Measurements from ENCODE around the gene ISYNA1.

The ISYNA1 gene

GRCh38 chr19:18392417-18392816 lies 45.5 kb downstream of the ISYNA1 start:
- DNase-seq (ENCODE audit: low read depth): no peak

- DNase-seq (ENCODE audit: low read depth): no peak
Measured at GRCh38 chr19:18391509-18392075, 46.3 kb downstream of the ISYNA1 start.

- no peak for DNase-seq (ENCODE audit: low read depth)
Measured at GRCh38 chr19:18390065-18390907, 47.6 kb downstream of the ISYNA1 start.

GRCh38 chr19:18389726-18390064 lies 48.2 kb downstream of the ISYNA1 start:
- DNase-seq (ENCODE audit: low read depth): no peak

- no peak for DNase-seq (ENCODE audit: low read depth)
Measured at GRCh38 chr19:18388960-18389725, 48.8 kb downstream of the ISYNA1 start.

GRCh38 chr19:18388100-18388959 lies 49.6 kb downstream of the ISYNA1 start:
- DNase-seq (ENCODE audit: low read depth): peak; percentile 70

GRCh38 chr19:18386543-18387271 lies 51.2 kb downstream of the ISYNA1 start:
- no peak for DNase-seq (ENCODE audit: low read depth)

- no peak for DNase-seq (ENCODE audit: low read depth)
Measured at GRCh38 chr19:18385675-18386542, 52.0 kb downstream of the ISYNA1 start, which contains the start of gene GDF15. Gene GDF15, plus strand, starts transcription at chr19:18386158. Its CDS starts 32 bp downstream, at chr19:18386190.

- no peak for DNase-seq (ENCODE audit: low read depth)
Measured at GRCh38 chr19:18385359-18385674, 52.6 kb downstream of the ISYNA1 start.

- no peak for DNase-seq (ENCODE audit: low read depth)
Measured at GRCh38 chr19:18384775-18385174, 53.2 kb downstream of the ISYNA1 start.
